ENCODE data around the gene INPP4B. TPM values are rescaled to one million over a fixed set of nuclear protein-coding genes. Genes with fewer than 3 reads are reported as not detected.

INPP4B gene
- total RNA-seq, 1 experiment from 2014 or later, result 0.07 TPM

DNA sequence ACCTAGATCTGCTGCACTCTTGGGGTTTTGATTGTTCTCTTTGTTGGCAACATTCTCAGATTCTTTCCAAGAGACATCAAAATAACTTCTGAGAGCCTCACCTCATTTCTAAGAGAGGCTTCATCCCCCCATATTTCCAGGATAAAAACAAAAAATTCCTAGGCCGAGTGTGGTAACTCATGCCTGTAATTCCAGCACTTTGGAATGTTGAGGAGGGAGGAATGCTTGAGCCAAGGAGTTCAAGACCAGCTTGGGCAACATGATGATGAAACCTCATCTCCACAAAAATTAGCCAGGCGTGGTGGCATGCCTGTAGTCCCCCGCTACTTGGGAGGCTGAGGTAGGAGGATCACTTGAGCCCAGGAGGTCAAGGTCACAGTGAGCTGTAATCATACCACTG is 477.0 kb downstream of the INPP4B start:
- H3K23ac ChIP-seq (ENCODE audit: insufficient read length, low read depth, low read length), result no peak overlapping the region
- H3K4me1 ChIP-seq (ENCODE audit: insufficient read depth, low read length), result peaks cover 3% of the 10 kb centered on the region; the same call in 1 of the 2 replicates
- no peak overlapping the region for H3K27ac Mint-ChIP-seq
- H3K36me3 Mint-ChIP-seq (ENCODE audit: insufficient read depth in 1 of 3, low read depth in 3 of 3), result peaks cover 0 to 3% (median 0%) of the 10 kb centered on the region in 3 experiments; a peak in 2 of 7 replicates
- H3K27me3 ChIP-seq (ENCODE audit: insufficient read depth, low read length), result no peaks in the 10 kb centered on the region
- DNase-seq, result no peak
- no peaks in the 10 kb centered on the region for H4K20me1 ChIP-seq (ENCODE audit: control insufficient read depth, insufficient read depth, insufficient read length)
- no peak overlapping the region for H2BK15ac ChIP-seq (ENCODE audit: low read depth, low read length)
- H3K9me3 ChIP-seq (ENCODE audit: control insufficient read depth, low read depth, low read length), result no peaks in the 10 kb centered on the region
- H3K79me2 ChIP-seq (ENCODE audit: insufficient read depth, low read length), result no peaks in the 10 kb centered on the region
- H3K56ac ChIP-seq (ENCODE audit: insufficient read length, low read depth, low read length), result no peak overlapping the region
- no peak overlapping the region for H2AK5ac ChIP-seq (ENCODE audit: insufficient read length, low read length)
- no CpG with 5 or more reads among the region's 3 CpGs for WGBS (ENCODE audit: extremely low coverage, insufficient read length, low lambda C conversion rate)
- no peak overlapping the region for H4K8ac ChIP-seq (replicated peaks; ENCODE audit: insufficient read length, low read depth, low read length)
- H3T11ph ChIP-seq (ENCODE audit: low read length), result no peak overlapping the region
- H3K4me2 ChIP-seq (ENCODE audit: insufficient read depth, insufficient read length, low read length), result no peak overlapping the region
- no peak overlapping the region for H2BK120ac ChIP-seq (ENCODE audit: low read depth, low read length, poor library complexity, severe bottlenecking)
- H2BK12ac ChIP-seq (ENCODE audit: insufficient read length, low read depth, low read length), result no peak overlapping the region
- no peak overlapping the region for H2AFZ ChIP-seq (ENCODE audit: low read length)
- no peak overlapping the region for H3K18ac ChIP-seq (ENCODE audit: insufficient read length, low read depth, low read length)
- no peak overlapping the region for H4K5ac ChIP-seq (ENCODE audit: insufficient read length, low read depth, low read length)
- H3K27me3 Mint-ChIP-seq (ENCODE audit: low read depth), result no peaks in the 10 kb centered on the region
- H3K9ac ChIP-seq (ENCODE audit: extremely low read depth, insufficient read length, low read length), result no peak overlapping the region
- H3K4me3 Mint-ChIP-seq, result no peak overlapping the region
- no peak overlapping the region for H4K91ac ChIP-seq (ENCODE audit: insufficient read length, low read depth, low read length)
- no peak for TF ChIP-seq CTCF (conservative IDR thresholded peaks at IDR 0.05)
- H3K79me1 ChIP-seq (ENCODE audit: insufficient read depth, low read depth, low read length, poor library complexity, severe bottlenecking), result no peaks in the 10 kb centered on the region
- peaks cover 3% of the 10 kb centered on the region in 2 experiments; a peak in 3 of 5 replicates for H3K9me3 Mint-ChIP-seq
- H3K27ac ChIP-seq (ENCODE audit: insufficient read length, low read depth, low read length), result no peak overlapping the region
- no peak overlapping the region for H3K14ac ChIP-seq (ENCODE audit: insufficient read depth, low read length)
- peaks cover 19 to 27% of the 10 kb centered on the region in 2 experiments for H3K4me1 Mint-ChIP-seq
- H3K23me2 ChIP-seq (ENCODE audit: insufficient read length, low read depth, low read length, poor library complexity, severe bottlenecking), result no peaks in the 10 kb centered on the region
- H3K4ac ChIP-seq (ENCODE audit: low read depth, low read length), result no peak overlapping the region
- H2BK20ac ChIP-seq (ENCODE audit: low read depth, low read length, poor library complexity, severe bottlenecking), result no peak overlapping the region
- no peak overlapping the region for H2BK5ac ChIP-seq (ENCODE audit: insufficient read length, low read length)

Measured in H9 (cell line).